Adrenal gland (tissue), 5 donors: ENCODE measurements around the gene SNX1.

Source experiments
- CTCF ChIP-seq, 6 experiments: fragments of 450-650 bp in 4 of 6; fragments of 200-600 bp in 2 of 6; sonication (generic) in 1 of 6; IDR thresholded peaks; 1 replicate in 5 of 6; 2 replicates in 1 of 6; pipeline versions ENCODE4 v1.5.1 to v1.8.0; 2016 to 2021; ENCODE audit warnings: antibody characterized with exemption in 6 of 6, mild to moderate bottlenecking in 2 of 6, moderate library complexity in 1 of 6
- POLR2A ChIP-seq, 2 donors: fragments of 450-650 bp; IDR thresholded peaks; one replicate each; pipeline ENCODE4 v1.6.1; 2017; ENCODE audit warnings: antibody characterized with exemption in 2 of 2, mild to moderate bottlenecking in 2 of 2, moderate library complexity in 1 of 2
- donor health status: DM: no; HTN: no; CAD: no.

DNA sequence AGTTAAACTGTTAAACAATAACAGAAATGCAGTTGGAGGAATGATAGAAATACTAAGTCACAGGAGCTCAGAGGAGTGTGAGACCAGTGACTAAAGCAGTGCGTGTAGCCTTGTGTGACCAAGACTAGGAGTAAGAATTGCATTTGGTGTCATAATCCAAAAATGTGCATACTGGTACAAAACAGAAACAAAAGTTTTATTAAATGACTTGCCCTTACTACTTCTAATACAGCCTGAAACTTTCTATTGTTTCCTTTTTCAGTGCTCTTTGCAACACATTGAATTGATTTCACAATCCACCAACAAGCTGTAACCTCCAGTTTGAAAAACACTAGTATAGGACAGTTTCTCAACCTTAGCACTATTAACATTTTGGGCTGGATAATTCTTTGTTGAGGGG is 17.1 kb downstream of the SNX1 start:
- TF ChIP-seq CTCF (IDR thresholded peaks at IDR 0.05): no peak
- no peak for TF ChIP-seq POLR2A (IDR thresholded peaks at IDR 0.05)
